Thoracic aorta (tissue), 2 donors: ENCODE measurements around the gene MAEL. TPM values are rescaled to one million over a fixed set of nuclear protein-coding genes. Genes with fewer than 3 reads are reported as not detected.

Source experiments
- ATAC-seq: fragments of 150-250 bp; one replicate; pipeline ENCODE4 v1.8.0; 2017; ENCODE audit warnings: low read depth; ENCODE audit not compliant: insufficient number of reproducible peaks, low FRiP score
- DNase-seq: peaks from one replicate; pipeline ENCODE4 v3.0.0-alpha.2; 2020; ENCODE audit warnings: low spot score
- H3K27ac ChIP-seq, 2 donors: fragments of 200-600 bp; sonication (generic); 1 replicate in 1 of 2; 2 replicates in 1 of 2; pipeline ENCODE4 v1.5.1; 2016; ENCODE audit warnings: mild to moderate bottlenecking in 2 of 2, moderate library complexity in 2 of 2
- H3K27me3 ChIP-seq: fragments of 200-600 bp; sonication (generic); replicated peaks from 2 replicates; pipeline ENCODE4 v1.6.0; 2016; ENCODE audit warnings: mild to moderate bottlenecking; ENCODE audit not compliant: insufficient read depth
- H3K36me3 ChIP-seq: fragments of 200-600 bp; sonication (generic); one replicate; pipeline ENCODE4 v1.5.1; 2016
- H3K4me1 ChIP-seq, 2 donors: fragments of 200-600 bp; sonication (generic); 1 replicate in 1 of 2; 2 replicates in 1 of 2; pipeline versions ENCODE4 v1.5.1 to v1.6.0; 2016; ENCODE audit warnings: low read depth in 2 of 2, mild to moderate bottlenecking in 1 of 2; ENCODE audit not compliant: control insufficient read depth in 1 of 2
- H3K4me3 ChIP-seq: fragments of 200-600 bp; sonication (generic); 2 replicates; pipeline ENCODE4 v1.5.1; 2016; ENCODE audit warnings: mild to moderate bottlenecking
- H3K9me3 ChIP-seq: fragments of 200-600 bp; sonication (generic); 2 replicates; pipeline ENCODE4 v1.5.1; 2016
- CTCF ChIP-seq: fragments of 200-600 bp; sonication (generic); IDR thresholded peaks from one replicate; pipeline ENCODE4 v1.5.1; 2019; ENCODE audit warnings: antibody characterized with exemption
- total RNA-seq, 2 donors: library from RNA; depleted of rRNA; stranded (reverse); fragments of >200 nt; gene quantifications; one replicate each; pipeline versions ENCODE4 v1.1.0 to v1.2.3, GENCODE V29; 2016

Gene MAEL
- not detected for total RNA-seq

DNA sequence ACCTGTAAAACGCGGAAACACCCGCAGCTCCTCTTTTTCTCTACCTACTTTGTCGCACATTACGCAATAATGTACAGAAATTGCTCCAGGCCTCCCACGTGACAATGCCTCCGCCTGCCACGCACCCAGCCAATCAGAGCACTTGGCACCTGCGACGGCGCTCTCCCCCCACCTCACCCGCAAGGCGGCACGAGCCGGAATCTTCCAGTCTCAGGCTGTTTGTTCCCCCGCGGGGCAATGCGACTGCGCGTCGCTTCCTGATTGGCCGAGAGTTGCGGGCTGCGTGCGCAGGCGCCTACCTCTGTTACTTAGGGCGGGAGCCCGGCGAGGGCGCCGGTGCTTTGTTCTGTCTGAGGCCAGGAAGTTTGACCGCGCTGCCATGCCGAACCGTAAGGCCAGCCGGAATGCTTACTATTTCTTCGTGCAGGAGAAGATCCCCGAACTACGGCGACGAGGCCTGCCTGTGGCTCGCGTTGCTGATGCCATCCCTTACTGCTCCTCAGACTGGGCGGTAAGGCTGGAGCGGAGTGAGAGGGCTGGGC is at the start of gene MAEL:
Gene MAEL, plus strand, starts transcription at position 307 of the 542 bp plus-strand sequence. Its CDS starts 73 bp downstream, at position 380.
- H3K4me1 ChIP-seq, result no peaks in the 10 kb centered on the region
- DNase-seq (no peak), ATAC-seq (no peak)
- no peaks in the 10 kb centered on the region for H3K27me3 ChIP-seq
- no peak for TF ChIP-seq CTCF
- H3K4me3 ChIP-seq, result no peak within 1 kb of the TSS
- H3K9me3 ChIP-seq, result no peaks in the 10 kb centered on the region
- H3K36me3 ChIP-seq, result no peaks in the 10 kb centered on the region
- no peak within 1 kb of the TSS for H3K27ac ChIP-seq

GRCh38 chr1:166939741-166940375 is 49.2 kb upstream of the MAEL start:
- no peaks in the 10 kb centered on the region for H3K9me3 ChIP-seq
- H3K4me1 ChIP-seq, result no peaks in the 10 kb centered on the region
- TF ChIP-seq CTCF, result no peak
- H3K27ac ChIP-seq, result no peak overlapping the region
- DNase-seq (no peak), ATAC-seq (no peak)
- no peaks in the 10 kb centered on the region for H3K36me3 ChIP-seq
- H3K4me3 ChIP-seq, result no peak overlapping the region
- no peaks in the 10 kb centered on the region for H3K27me3 ChIP-seq

- Histone ChIP-seq H3K36me3 (no peaks in the 10 kb centered on the region), H3K9me3 (no peaks in the 10 kb centered on the region), H3K27ac (no peak overlapping the region), H3K4me1 (peaks cover 0 to 5% of the 10 kb centered on the region in 2 donors), H3K27me3 (no peaks in the 10 kb centered on the region), H3K4me3 (no peak overlapping the region)
- no peak for ATAC-seq
- no peak for TF ChIP-seq CTCF
- DNase-seq, result no peak
These were observed 44.7 kb upstream of the MAEL start for GRCh38 chr1:166944186-166944967.

DNA sequence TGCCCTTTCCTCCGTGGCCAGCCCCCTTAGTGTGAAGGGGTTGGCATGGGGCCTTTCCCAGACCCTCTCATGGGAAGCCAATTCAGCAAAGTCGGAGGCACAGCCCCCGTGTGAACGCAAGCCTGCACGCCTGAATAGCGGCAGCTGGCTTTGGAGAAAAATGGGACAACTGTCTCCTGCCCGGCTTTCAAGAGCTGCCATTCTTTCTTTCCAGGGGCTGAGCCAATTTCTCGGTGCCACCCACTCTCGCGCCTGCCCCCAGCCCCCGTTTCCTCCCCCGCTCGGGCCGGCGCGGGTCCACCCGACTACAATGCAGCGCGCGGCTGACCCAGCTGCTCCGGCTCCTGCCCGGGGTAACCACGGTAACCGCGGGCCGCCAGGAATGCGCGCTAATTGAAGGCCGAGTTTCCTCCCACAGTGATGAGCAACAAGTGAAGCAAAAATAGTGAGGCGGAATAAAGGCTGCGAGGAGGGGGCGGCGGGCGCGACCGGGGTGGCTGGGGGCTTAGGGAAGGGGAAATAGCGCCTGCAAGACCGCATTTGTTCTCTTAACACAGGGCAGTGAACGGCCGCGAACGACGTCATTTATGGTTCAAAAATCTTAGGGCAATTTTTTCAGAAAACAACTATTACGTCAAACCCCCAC is 41.6 kb upstream of the MAEL start:
- Histone ChIP-seq H3K4me3 (peak overlapping the region; percentile 63), H3K9me3 (no peaks in the 10 kb centered on the region), H3K36me3 (no peaks in the 10 kb centered on the region), H3K27me3 (no peaks in the 10 kb centered on the region), H3K4me1 (peaks cover 0 to 16% of the 10 kb centered on the region in 2 donors), H3K27ac (no peak overlapping the region)
- no peak for ATAC-seq
- DNase-seq, result peak; percentile 7
- TF ChIP-seq CTCF, result no peak

DNA sequence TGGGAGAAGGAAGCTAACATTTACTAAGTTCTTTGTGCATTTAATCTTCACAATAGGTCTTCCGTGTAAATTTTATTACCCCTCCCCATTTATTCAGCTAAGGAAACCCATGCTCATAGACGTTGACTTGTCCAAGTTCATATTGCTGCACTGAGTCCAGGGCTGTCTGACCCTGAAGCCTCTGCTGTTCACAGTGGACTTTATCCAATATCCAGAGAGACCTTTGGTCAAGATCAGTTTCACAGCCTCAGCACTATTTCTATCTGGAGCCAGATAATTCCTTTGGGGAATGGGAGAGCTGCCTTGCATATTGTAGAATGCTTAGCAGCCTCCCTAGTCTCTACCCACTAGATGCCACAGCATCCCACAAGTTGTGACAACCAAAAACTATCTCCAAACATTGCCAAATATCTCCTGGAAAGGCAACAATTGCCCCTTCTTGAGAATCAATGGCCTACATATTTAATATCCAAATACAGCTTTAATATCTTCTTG is 40.2 kb upstream of the MAEL start:
- H3K9me3 ChIP-seq, result no peaks in the 10 kb centered on the region
- no peaks in the 10 kb centered on the region for H3K36me3 ChIP-seq
- ATAC-seq, result no peak
- H3K27ac ChIP-seq, result no peak overlapping the region
- DNase-seq, result no peak
- H3K4me3 ChIP-seq, result no peak overlapping the region
- H3K27me3 ChIP-seq, result no peaks in the 10 kb centered on the region
- H3K4me1 ChIP-seq, result peaks cover 0 to 16% of the 10 kb centered on the region in 2 donors
- no peak for TF ChIP-seq CTCF
